ENCODE data around the gene WFDC1. TPM values are rescaled to one million over a fixed set of nuclear protein-coding genes. Genes with fewer than 3 reads are reported as not detected.
A peak's percentile ranks its signal among the peaks of the same experiment; 100 is the strongest.

WFDC1 gene
- total RNA-seq, 2 donors from 2014 or later, result 0.59 to 3.3 TPM

DNA sequence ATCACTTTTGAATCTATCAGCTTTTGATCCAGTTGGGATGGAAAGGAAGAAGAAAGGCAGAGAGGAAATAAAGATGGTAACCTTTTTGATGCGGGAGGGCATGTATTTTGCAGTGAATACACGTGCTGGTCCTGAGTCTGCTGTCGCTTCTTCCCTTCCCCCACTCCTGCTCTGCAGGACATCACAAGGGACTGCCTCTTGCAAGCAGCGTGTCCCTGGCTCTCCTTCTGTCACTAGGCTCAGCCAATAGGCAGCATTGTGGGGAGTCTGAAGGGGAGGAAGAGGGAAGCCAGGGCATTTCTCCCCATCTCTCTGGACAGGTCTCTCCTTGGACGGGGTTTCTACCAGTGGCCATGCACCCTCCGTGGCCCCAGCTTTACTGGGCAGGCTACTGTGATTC lies 15.7 kb upstream of the WFDC1 start:
- DNase-seq (ENCODE audit: low spot score), result no peak

DNA sequence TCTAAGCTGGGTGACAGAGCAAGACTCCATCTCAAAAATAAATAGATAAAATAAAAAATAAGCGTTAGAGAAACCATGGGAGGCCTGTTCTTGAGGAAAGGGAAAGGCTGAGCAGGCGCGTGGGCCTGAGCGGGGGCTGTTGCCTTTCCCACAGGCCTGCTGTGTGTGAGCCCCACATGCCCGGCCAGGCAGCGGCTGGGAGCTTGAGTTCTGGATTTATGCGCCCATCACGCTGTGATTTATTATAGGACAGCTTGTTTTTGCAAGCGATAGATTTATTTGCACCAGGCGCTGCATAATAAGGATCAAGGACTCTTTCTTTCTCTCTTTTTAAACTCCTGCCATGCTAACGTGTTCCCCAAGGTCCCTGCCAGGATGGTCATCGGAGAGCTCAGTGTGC lies 14.8 kb upstream of the WFDC1 start:
- Histone ChIP-seq H3K4me3 (no peak overlapping the region), H3K4me1 (peaks cover 0 to 14% of the 10 kb centered on the region in 2 donors), H3K36me3 (no peaks in the 10 kb centered on the region), H3K9me3 (no peaks in the 10 kb centered on the region), H3K27ac (no peak overlapping the region), H3K27me3 (no peaks in the 10 kb centered on the region)
- no peak for DNase-seq (ENCODE audit: low spot score)
- TF ChIP-seq, protein P1, sequence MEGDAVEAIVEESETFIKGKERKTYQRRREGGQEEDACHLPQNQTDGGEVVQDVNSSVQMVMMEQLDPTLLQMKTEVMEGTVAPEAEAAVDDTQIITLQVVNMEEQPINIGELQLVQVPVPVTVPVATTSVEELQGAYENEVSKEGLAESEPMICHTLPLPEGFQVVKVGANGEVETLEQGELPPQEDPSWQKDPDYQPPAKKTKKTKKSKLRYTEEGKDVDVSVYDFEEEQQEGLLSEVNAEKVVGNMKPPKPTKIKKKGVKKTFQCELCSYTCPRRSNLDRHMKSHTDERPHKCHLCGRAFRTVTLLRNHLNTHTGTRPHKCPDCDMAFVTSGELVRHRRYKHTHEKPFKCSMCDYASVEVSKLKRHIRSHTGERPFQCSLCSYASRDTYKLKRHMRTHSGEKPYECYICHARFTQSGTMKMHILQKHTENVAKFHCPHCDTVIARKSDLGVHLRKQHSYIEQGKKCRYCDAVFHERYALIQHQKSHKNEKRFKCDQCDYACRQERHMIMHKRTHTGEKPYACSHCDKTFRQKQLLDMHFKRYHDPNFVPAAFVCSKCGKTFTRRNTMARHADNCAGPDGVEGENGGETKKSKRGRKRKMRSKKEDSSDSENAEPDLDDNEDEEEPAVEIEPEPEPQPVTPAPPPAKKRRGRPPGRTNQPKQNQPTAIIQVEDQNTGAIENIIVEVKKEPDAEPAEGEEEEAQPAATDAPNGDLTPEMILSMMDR (IDR thresholded peaks at IDR 0.05), result no peak

More for the DNA sequence above, 15.7 kb upstream of the WFDC1 start:
- TF ChIP-seq, protein P1 (IDR thresholded peaks at IDR 0.05), result no peak
- Histone ChIP-seq H3K36me3 (no peaks in the 10 kb centered on the region), H3K9me3 (no peaks in the 10 kb centered on the region), H3K4me3 (no peak overlapping the region), H3K4me1 (peaks cover 0 to 5% of the 10 kb centered on the region in 2 donors), H3K27me3 (no peaks in the 10 kb centered on the region), H3K27ac (no peak overlapping the region)

DNA sequence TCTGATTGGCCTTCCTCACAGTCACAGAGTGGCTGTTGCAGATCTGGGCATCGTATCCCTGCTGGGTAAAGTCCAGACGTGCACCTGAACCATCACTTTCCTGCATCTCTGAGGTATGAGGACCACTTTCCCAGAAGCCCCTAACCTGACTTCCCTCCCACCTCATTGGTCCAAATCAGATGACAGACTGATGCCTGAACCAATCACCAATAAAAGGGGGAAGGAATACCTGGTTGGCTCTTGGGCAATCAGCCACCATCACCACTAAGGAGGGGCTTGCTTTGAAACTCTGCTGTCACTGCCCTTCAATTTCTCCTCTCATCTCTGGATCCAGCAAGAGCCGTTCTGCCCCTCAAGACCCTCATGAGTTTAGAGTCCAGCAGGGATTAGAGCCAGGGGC lies 13.6 kb upstream of the WFDC1 start:
- no peak overlapping the region for H3K4me3 ChIP-seq
- DNase-seq (ENCODE audit: low spot score), result no peak
- TF ChIP-seq, protein P1 (IDR thresholded peaks at IDR 0.05), result no peak
- H3K27ac ChIP-seq, result no peak overlapping the region
- peaks cover 0 to 26% of the 10 kb centered on the region in 2 donors for H3K4me1 ChIP-seq
- H3K9me3 ChIP-seq, result no peaks in the 10 kb centered on the region
- H3K36me3 ChIP-seq, result no peaks in the 10 kb centered on the region
- H3K27me3 ChIP-seq, result no peaks in the 10 kb centered on the region

DNA sequence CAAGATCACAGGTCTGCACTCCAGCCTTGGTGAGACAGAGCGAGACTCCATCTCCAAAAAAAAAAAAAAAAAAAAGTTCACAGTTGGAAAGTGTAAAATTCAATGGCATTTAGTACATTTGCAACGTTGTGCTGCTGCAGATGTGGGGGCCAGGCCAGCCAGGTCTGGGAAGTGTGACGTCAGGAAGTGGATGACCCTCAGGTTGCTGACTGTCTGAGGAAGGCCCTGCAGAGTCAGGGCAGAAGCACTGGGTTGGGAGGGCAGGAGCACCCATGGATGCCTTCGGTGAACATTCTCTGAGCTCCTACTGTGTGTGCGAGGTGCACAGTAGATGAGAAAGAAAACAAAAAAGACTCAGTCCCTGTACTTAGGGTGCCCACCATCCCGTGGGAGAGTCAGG lies 12.1 kb upstream of the WFDC1 start:
- no peak overlapping the region for H3K4me3 ChIP-seq
- peaks cover 0 to 39% of the 10 kb centered on the region in 2 donors for H3K4me1 ChIP-seq
- no peak for DNase-seq (ENCODE audit: low spot score)
- no peaks in the 10 kb centered on the region for H3K9me3 ChIP-seq
- H3K36me3 ChIP-seq, result no peaks in the 10 kb centered on the region
- no peak overlapping the region for H3K27ac ChIP-seq
- H3K27me3 ChIP-seq, result no peaks in the 10 kb centered on the region
- TF ChIP-seq, protein P1 (IDR thresholded peaks at IDR 0.05), result no peak

DNA sequence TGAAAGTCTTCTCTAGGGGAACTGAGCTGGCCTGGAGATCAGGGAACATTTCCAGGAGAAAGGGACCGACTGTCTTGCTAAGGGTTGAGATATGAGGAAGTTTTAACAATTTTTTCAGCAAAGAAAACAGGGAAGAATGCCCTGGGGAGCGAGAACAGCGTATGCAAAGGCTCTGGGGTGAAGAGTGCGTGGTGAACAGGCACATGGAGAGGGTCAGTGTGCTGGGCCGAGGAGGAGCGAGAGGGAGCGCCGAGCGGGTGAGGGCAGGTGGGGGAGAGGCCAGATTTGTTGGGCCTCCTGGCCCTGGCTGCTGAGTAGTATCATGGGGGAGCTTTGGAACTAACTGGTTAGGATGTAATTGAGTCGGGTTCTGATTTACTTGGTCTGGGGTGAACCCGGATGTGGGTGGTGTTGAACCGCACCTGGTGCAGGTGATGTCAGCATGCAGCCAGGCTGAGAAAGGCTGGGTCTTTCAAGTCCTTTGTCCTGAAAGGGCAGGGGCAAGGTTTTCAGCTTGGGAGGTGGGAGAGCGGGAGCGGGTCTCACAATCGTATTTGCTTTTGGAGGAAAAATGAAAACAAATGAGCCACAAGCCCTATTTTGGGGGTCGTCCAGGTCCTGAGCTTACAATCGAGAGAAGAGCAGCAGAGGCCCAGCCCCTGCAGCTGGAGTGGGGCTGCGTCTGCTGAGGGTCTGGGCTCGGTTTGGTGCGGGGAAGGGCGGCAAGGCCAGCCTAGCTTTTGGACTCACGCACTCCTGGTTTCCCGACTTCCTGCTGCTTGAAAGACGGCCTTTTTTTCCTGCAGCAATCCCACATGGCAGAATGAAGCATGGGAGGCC lies 11.1 kb upstream of the WFDC1 start:
- Histone ChIP-seq H3K4me3 (no peak overlapping the region), H3K4me1 (peaks cover 0 to 39% of the 10 kb centered on the region in 2 donors), H3K27me3 (no peaks in the 10 kb centered on the region), H3K36me3 (no peaks in the 10 kb centered on the region), H3K9me3 (no peaks in the 10 kb centered on the region), H3K27ac (peak overlapping the region; percentile 14 to 46)
- TF ChIP-seq, protein P1 (IDR thresholded peaks at IDR 0.05), result no peak
- no peak for DNase-seq (ENCODE audit: low spot score)
